Measurements from ENCODE around the gene ARHGEF3.

The ARHGEF3 gene

DNA sequence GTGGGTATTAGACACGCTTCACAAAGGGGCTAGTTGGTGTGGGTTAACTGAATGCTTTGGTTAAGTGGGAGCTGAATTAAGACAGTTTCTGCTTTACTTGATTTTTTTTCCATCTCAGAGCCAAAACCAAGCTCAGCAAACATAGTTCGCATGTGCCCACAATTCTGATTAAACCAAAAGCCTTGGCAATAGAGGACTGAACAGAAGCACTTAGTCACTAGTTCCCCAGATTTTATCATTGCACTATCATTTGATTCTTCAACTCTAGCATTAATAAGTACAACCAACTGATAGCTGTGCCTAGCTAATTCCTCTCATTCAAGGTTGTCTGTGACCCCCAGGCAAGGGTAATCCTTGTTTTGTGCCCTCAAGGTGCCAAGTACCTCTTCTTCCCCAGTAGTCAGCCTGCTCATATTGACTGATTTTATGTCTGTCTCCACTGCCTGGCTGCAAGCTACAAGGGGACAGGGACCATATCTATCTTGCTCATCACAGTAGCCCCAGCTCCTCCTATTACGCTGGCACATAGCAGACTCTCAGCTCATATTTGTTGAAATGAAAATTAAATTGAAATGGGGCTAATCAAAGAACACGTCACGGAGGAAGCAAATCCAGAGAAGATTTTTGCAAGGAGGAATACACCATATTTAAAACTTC, 9.9 kb upstream of the ARHGEF3 start:
- TF ChIP-seq, protein P1, sequence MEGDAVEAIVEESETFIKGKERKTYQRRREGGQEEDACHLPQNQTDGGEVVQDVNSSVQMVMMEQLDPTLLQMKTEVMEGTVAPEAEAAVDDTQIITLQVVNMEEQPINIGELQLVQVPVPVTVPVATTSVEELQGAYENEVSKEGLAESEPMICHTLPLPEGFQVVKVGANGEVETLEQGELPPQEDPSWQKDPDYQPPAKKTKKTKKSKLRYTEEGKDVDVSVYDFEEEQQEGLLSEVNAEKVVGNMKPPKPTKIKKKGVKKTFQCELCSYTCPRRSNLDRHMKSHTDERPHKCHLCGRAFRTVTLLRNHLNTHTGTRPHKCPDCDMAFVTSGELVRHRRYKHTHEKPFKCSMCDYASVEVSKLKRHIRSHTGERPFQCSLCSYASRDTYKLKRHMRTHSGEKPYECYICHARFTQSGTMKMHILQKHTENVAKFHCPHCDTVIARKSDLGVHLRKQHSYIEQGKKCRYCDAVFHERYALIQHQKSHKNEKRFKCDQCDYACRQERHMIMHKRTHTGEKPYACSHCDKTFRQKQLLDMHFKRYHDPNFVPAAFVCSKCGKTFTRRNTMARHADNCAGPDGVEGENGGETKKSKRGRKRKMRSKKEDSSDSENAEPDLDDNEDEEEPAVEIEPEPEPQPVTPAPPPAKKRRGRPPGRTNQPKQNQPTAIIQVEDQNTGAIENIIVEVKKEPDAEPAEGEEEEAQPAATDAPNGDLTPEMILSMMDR (IDR thresholded peaks at IDR 0.05; ENCODE audit: insufficient read depth, low read length) = no peak
- TF ChIP-seq SPI1 (IDR thresholded peaks at IDR 0.05; ENCODE audit: borderline replicate concordance, low read depth) (no peak), POLR2AphosphoS5 (IDR thresholded peaks at IDR 0.05; ENCODE audit: low read depth) (no peak), GABPA (IDR thresholded peaks at IDR 0.05; ENCODE audit: low read depth) (no peak)
- TF ChIP-seq, protein P2, sequence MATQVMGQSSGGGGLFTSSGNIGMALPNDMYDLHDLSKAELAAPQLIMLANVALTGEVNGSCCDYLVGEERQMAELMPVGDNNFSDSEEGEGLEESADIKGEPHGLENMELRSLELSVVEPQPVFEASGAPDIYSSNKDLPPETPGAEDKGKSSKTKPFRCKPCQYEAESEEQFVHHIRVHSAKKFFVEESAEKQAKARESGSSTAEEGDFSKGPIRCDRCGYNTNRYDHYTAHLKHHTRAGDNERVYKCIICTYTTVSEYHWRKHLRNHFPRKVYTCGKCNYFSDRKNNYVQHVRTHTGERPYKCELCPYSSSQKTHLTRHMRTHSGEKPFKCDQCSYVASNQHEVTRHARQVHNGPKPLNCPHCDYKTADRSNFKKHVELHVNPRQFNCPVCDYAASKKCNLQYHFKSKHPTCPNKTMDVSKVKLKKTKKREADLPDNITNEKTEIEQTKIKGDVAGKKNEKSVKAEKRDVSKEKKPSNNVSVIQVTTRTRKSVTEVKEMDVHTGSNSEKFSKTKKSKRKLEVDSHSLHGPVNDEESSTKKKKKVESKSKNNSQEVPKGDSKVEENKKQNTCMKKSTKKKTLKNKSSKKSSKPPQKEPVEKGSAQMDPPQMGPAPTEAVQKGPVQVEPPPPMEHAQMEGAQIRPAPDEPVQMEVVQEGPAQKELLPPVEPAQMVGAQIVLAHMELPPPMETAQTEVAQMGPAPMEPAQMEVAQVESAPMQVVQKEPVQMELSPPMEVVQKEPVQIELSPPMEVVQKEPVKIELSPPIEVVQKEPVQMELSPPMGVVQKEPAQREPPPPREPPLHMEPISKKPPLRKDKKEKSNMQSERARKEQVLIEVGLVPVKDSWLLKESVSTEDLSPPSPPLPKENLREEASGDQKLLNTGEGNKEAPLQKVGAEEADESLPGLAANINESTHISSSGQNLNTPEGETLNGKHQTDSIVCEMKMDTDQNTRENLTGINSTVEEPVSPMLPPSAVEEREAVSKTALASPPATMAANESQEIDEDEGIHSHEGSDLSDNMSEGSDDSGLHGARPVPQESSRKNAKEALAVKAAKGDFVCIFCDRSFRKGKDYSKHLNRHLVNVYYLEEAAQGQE (IDR thresholded peaks at IDR 0.05; ENCODE audit: insufficient replicate concordance, low read depth) = no peak
- DNase-seq (ENCODE audit: low read depth in 1 of 2, low spot score in 1 of 2) = no peak
- H3K4me3 ChIP-seq (replicated peaks; ENCODE audit: insufficient read depth, low read length) = no peak overlapping the region
- H3K27ac ChIP-seq (replicated peaks) = no peak overlapping the region
- H3K27me3 ChIP-seq (ENCODE audit: insufficient read depth, poor library complexity, severe bottlenecking) = peaks cover 7% of the 10 kb centered on the region

DNA sequence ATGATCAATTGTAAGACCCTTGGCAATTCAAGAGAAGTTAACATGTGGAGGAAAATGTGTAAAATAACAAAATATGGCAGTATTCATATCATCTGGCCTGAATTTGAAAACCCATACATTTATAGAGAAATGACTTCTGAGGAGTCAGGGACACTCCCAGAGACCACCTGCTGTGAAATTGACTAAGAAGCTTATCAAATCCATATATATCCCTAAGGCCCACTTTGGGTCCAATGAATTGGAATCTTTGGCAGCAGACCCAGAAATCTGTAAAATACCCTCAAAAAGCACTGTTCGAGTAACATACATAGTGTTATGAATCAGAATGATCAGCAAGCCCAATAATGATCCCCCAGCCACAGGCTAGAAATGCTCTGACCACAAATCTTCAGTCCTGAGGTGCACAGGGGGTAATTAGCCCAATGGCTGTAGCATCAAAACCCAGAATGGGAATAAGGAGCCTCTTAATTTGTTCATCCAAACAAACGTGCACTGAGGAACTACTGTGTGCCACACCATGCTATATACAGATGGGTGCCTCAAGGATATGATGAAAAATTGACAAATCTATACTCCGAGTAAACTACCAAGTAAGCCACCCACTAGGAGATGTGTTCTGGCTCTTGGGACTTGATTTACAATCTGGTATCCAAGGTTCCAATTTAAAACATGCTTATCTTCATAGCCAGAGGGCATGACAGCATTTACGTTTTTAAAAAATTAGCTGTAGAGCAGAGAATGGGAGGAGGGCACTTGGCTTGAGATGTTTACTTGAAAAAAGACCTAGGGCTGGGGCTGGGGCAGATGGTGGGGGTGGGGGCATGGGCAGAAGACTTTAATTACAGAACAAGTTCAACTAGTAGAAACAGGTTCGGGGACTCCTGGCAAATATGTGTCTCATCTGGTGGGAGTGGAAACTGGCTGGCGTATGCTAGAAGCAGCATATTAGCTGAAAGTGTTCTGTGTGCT, 9.1 kb upstream of the ARHGEF3 start:
- Histone ChIP-seq H3K4me3 (replicated peaks; ENCODE audit: insufficient read depth, low read length) (no peak overlapping the region), H3K27me3 (ENCODE audit: insufficient read depth, poor library complexity, severe bottlenecking) (peaks cover 7% of the 10 kb centered on the region), H3K27ac (replicated peaks) (no peak overlapping the region)
- TF ChIP-seq SPI1 (IDR thresholded peaks at IDR 0.05; ENCODE audit: borderline replicate concordance, low read depth) (no peak), POLR2AphosphoS5 (IDR thresholded peaks at IDR 0.05; ENCODE audit: low read depth) (no peak), GABPA (IDR thresholded peaks at IDR 0.05; ENCODE audit: low read depth) (no peak)
- TF ChIP-seq, protein P1 (IDR thresholded peaks at IDR 0.05; ENCODE audit: insufficient read depth, low read length) = no peak
- TF ChIP-seq, protein P2 (IDR thresholded peaks at IDR 0.05; ENCODE audit: insufficient replicate concordance, low read depth) = no peak
- DNase-seq (ENCODE audit: low read depth in 1 of 2, low spot score in 1 of 2) = no peak

DNA sequence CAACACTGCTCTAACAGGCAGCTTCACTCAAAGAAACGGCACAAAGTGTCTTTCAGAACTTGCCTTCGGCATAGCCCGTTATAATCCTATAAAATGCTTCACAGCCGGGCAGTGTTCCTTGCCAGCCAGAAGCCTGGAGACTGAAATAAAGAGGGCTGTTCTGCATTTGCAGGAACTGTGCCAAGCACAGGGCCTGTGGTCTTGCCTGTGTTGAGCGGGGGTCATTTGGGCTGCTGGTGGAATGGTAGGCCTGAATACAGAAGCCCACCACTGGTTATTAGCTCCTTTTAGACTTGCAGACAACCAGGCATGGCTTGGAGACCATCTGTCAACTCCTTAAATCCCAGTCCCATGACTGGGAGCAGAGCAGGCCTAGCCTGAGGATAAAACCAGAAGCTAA, 4.7 kb upstream of the ARHGEF3 start:
- no peak for TF ChIP-seq SPI1 (IDR thresholded peaks at IDR 0.05; ENCODE audit: borderline replicate concordance, low read depth)
- TF ChIP-seq, protein P2 (IDR thresholded peaks at IDR 0.05; ENCODE audit: insufficient replicate concordance, low read depth) = no peak
- TF ChIP-seq, protein P1 (IDR thresholded peaks at IDR 0.05; ENCODE audit: insufficient read depth, low read length) = no peak
- TF ChIP-seq GABPA (IDR thresholded peaks at IDR 0.05; ENCODE audit: low read depth) = no peak
- no peak for TF ChIP-seq POLR2AphosphoS5 (IDR thresholded peaks at IDR 0.05; ENCODE audit: low read depth)
- DNase-seq (ENCODE audit: low read depth in 1 of 2, low spot score in 1 of 2) = no peak
- no peak overlapping the region for H3K4me3 ChIP-seq (replicated peaks; ENCODE audit: insufficient read depth, low read length)
- no peaks in the 10 kb centered on the region for H3K27me3 ChIP-seq (ENCODE audit: insufficient read depth, poor library complexity, severe bottlenecking)
- no peak overlapping the region for H3K27ac ChIP-seq (replicated peaks)
